ENCODE results near the gene SUSD4. TPM values are rescaled to one million over a fixed set of nuclear protein-coding genes. Genes with fewer than 3 reads are reported as not detected.

Gene SUSD4
- total and polyA plus RNA-seq, 2 donors (not counting 1 experiment from before 2014, with no cell fraction given): 0.33 TPM; not detected in 1

GRCh38 chr1:223188618-223189356 lies 175.2 kb downstream of the SUSD4 start:
- no peak overlapping the region for H3K9ac ChIP-seq (ENCODE audit: insufficient read depth, low read length)
- TF ChIP-seq CTCF (conservative IDR thresholded peaks at IDR 0.05 in 1 of 2, IDR thresholded peaks at IDR 0.05 in 1 of 2; ENCODE audit: low read depth in 1 of 2, low read length in 2 of 2) (no peak), EZH2 (IDR thresholded peaks at IDR 0.05; ENCODE audit: low read length, missing control alignments) (no peak)
- no peak for DNase-seq (ENCODE audit: low read depth in 2 of 2)
- no peaks in the 10 kb centered on the region for H3K9me3 ChIP-seq (ENCODE audit: control insufficient read depth, insufficient read depth, low read depth, low read length)
- peaks cover 8% of the 10 kb centered on the region for H3K27me3 ChIP-seq (ENCODE audit: control insufficient read depth, insufficient read depth, low read length)
- H3K4me1 ChIP-seq (ENCODE audit: control insufficient read depth, extremely low read depth, insufficient read depth, low read length): no peaks in the 10 kb centered on the region
- H4K20me1 ChIP-seq (ENCODE audit: control insufficient read depth, extremely low read depth, insufficient read depth, low read length): no peaks in the 10 kb centered on the region
- no peaks in the 10 kb centered on the region for H3K79me2 ChIP-seq (ENCODE audit: control insufficient read depth, insufficient read depth, low read length)
- no peaks in the 10 kb centered on the region for H3K36me3 ChIP-seq (ENCODE audit: control insufficient read depth, insufficient read depth, low read length)
- H3K27ac ChIP-seq (ENCODE audit: insufficient read depth, low read length): no peak overlapping the region
- H3K4me3 ChIP-seq (replicated peaks in 1 of 4; ENCODE audit: control extremely low read depth in 1 of 4, insufficient read depth in 1 of 4, low read depth in 3 of 4, low read length in 4 of 4): no peak overlapping the region
- H2AFZ ChIP-seq (ENCODE audit: low read length): no peak overlapping the region
- no peak overlapping the region for H3K4me2 ChIP-seq (ENCODE audit: extremely low read depth, insufficient read depth, low read length)

DNA sequence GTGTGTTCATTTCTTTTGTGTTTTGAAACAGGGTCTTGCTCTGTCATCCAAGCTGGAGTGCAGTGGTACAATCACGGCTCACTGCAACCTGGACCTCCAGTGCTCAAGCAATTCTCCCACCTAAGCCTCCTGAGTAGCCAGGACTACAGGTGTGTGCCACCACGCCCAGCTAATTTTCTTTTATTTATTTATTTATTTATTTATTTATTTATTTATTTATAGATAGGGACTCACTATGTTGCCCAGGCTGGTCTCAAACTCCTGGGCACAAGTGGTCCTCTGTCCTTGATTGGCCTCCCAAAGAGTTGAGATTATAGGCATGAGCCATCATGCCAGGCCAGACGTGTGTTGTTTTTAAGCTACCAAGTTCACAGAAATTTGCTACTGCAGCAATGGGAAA lies 177.2 kb downstream of the SUSD4 start:
- no peak for TF ChIP-seq EZH2 (IDR thresholded peaks at IDR 0.05; ENCODE audit: low read length, missing control alignments)
- TF ChIP-seq CTCF (conservative IDR thresholded peaks at IDR 0.05 in 1 of 2, IDR thresholded peaks at IDR 0.05 in 1 of 2; ENCODE audit: low read depth in 1 of 2, low read length in 2 of 2): no peak

DNA sequence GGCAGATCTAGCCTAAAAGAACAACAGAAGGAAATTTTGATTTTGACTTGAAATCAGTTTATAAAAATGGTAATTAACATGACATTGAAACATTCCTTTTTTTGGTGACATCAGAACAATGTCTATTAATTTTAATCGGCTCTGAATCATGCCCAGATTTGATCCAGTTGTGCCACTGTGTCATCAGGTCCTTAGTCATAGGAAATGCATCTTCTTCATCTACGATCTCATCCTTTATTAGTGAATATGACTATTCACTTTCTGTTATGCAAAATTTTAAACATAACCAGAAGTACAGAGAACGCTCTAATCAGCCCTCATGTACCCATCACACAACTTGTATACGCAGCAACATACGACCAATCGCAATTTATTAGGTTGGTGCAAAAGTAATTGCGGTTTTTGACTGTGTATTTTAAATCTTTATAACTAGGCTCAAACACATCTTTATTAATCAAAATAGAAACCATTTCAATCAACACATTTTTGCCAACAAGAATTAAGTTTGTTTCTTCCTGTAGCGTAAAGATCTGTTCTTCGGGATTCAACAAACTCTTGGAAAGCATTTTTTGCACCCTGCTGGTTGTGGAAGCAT lies 180.6 kb downstream of the SUSD4 start:
- Histone ChIP-seq H3K4me3 (replicated peaks in 1 of 4; ENCODE audit: control extremely low read depth in 1 of 4, insufficient read depth in 1 of 4, low read depth in 3 of 4, low read length in 4 of 4) (no peak overlapping the region), H3K36me3 (ENCODE audit: control insufficient read depth, insufficient read depth, low read length) (no peaks in the 10 kb centered on the region), H2AFZ (ENCODE audit: low read length) (no peak overlapping the region), H3K27me3 (ENCODE audit: control insufficient read depth, insufficient read depth, low read length) (peaks cover 6% of the 10 kb centered on the region), H3K9me3 (ENCODE audit: control insufficient read depth, insufficient read depth, low read depth, low read length) (no peaks in the 10 kb centered on the region), H3K9ac (ENCODE audit: insufficient read depth, low read length) (no peak overlapping the region), H3K79me2 (ENCODE audit: control insufficient read depth, insufficient read depth, low read length) (no peaks in the 10 kb centered on the region), H3K4me2 (ENCODE audit: extremely low read depth, insufficient read depth, low read length) (no peak overlapping the region), H3K27ac (ENCODE audit: insufficient read depth, low read length) (no peak overlapping the region), H3K4me1 (ENCODE audit: control insufficient read depth, extremely low read depth, insufficient read depth, low read length) (no peaks in the 10 kb centered on the region), H4K20me1 (ENCODE audit: control insufficient read depth, extremely low read depth, insufficient read depth, low read length) (no peaks in the 10 kb centered on the region)
- no peak for TF ChIP-seq CTCF (conservative IDR thresholded peaks at IDR 0.05 in 1 of 2, IDR thresholded peaks at IDR 0.05 in 1 of 2; ENCODE audit: low read depth in 1 of 2, low read length in 2 of 2)
- no peak for TF ChIP-seq EZH2 (IDR thresholded peaks at IDR 0.05; ENCODE audit: low read length, missing control alignments)
- DNase-seq (ENCODE audit: low read depth in 2 of 2): no peak

More for the DNA sequence above, 177.2 kb downstream of the SUSD4 start:
- Histone ChIP-seq H4K20me1 (ENCODE audit: control insufficient read depth, extremely low read depth, insufficient read depth, low read length) (no peaks in the 10 kb centered on the region), H3K9ac (ENCODE audit: insufficient read depth, low read length) (no peak overlapping the region), H3K4me1 (ENCODE audit: control insufficient read depth, extremely low read depth, insufficient read depth, low read length) (no peaks in the 10 kb centered on the region), H3K36me3 (ENCODE audit: control insufficient read depth, insufficient read depth, low read length) (no peaks in the 10 kb centered on the region), H3K27me3 (ENCODE audit: control insufficient read depth, insufficient read depth, low read length) (peaks cover 8% of the 10 kb centered on the region), H2AFZ (ENCODE audit: low read length) (no peak overlapping the region), H3K9me3 (ENCODE audit: control insufficient read depth, insufficient read depth, low read depth, low read length) (no peaks in the 10 kb centered on the region), H3K27ac (ENCODE audit: insufficient read depth, low read length) (no peak overlapping the region), H3K79me2 (ENCODE audit: control insufficient read depth, insufficient read depth, low read length) (no peaks in the 10 kb centered on the region), H3K4me2 (ENCODE audit: extremely low read depth, insufficient read depth, low read length) (no peak overlapping the region), H3K4me3 (replicated peaks in 1 of 4; ENCODE audit: control extremely low read depth in 1 of 4, insufficient read depth in 1 of 4, low read depth in 3 of 4, low read length in 4 of 4) (no peak overlapping the region)
- no peak for DNase-seq (ENCODE audit: low read depth in 2 of 2)
